ENCODE results near the gene OR1C1. TPM values are rescaled to one million over a fixed set of nuclear protein-coding genes. Genes with fewer than 3 reads are reported as not detected.
"Not testable (repeated sequence)": the region's sequence is repeated elsewhere in the genome, so short reads cannot be mapped to it uniquely, and the experiment has no call there.

The OR1C1 gene
- total and polyA plus RNA-seq, 9 donors: not detected

- intact Hi-C loops (cut with DNase I): no loop called here
- no peaks in the 10 kb centered on the region for H3K27me3 ChIP-seq
- no peaks in the 10 kb centered on the region for H3K9me3 ChIP-seq
- 86 to 93% (median 87%) methylated on average over 2 of the region's 2 CpGs for WGBS, 3 donors
- no peak within 1 kb of the TSS for H3K4me3 ChIP-seq
- no peak for TF ChIP-seq EP300 (IDR thresholded peaks at IDR 0.05)
- no peaks in the 10 kb centered on the region for H3K4me1 ChIP-seq (ENCODE audit: insufficient read depth)
- DNase-seq: no peak
- H3K36me3 ChIP-seq: no peaks in the 10 kb centered on the region
- H3K27ac ChIP-seq: no peak within 1 kb of the TSS
These were observed 12.3 kb downstream of the OR1C1 start, which contains the start of gene OR14A2 for GRCh38 chr1:247748041-247748440. OR14A2 (minus strand) TSS chr1:247748141.

GRCh38 chr1:247747616-247748015, 12.7 kb downstream of the OR1C1 start:
- no peaks in the 10 kb centered on the region for H3K36me3 ChIP-seq
- DNase-seq: no peak
- H3K4me3 ChIP-seq: no peak overlapping the region
- no peaks in the 10 kb centered on the region for H3K27me3 ChIP-seq
- intact Hi-C loops (cut with DNase I): no loop called here
- H3K9me3 ChIP-seq: no peaks in the 10 kb centered on the region
- WGBS, 3 donors: 84 to 90% (median 86%) methylated on average over 7 of the region's 7 CpGs
- no peaks in the 10 kb centered on the region for H3K4me1 ChIP-seq (ENCODE audit: insufficient read depth)
- TF ChIP-seq POLR2A (IDR thresholded peaks at IDR 0.05): no peak
- TF ChIP-seq, protein P1, sequence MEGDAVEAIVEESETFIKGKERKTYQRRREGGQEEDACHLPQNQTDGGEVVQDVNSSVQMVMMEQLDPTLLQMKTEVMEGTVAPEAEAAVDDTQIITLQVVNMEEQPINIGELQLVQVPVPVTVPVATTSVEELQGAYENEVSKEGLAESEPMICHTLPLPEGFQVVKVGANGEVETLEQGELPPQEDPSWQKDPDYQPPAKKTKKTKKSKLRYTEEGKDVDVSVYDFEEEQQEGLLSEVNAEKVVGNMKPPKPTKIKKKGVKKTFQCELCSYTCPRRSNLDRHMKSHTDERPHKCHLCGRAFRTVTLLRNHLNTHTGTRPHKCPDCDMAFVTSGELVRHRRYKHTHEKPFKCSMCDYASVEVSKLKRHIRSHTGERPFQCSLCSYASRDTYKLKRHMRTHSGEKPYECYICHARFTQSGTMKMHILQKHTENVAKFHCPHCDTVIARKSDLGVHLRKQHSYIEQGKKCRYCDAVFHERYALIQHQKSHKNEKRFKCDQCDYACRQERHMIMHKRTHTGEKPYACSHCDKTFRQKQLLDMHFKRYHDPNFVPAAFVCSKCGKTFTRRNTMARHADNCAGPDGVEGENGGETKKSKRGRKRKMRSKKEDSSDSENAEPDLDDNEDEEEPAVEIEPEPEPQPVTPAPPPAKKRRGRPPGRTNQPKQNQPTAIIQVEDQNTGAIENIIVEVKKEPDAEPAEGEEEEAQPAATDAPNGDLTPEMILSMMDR (IDR thresholded peaks at IDR 0.05): no peak
- TF ChIP-seq EP300 (IDR thresholded peaks at IDR 0.05): no peak
- H3K27ac ChIP-seq: no peak overlapping the region

GRCh38 chr1:247746391-247746935, 13.9 kb downstream of the OR1C1 start:
- TF ChIP-seq, protein P1 (IDR thresholded peaks at IDR 0.05): no peak
- no peak for TF ChIP-seq EP300 (IDR thresholded peaks at IDR 0.05)
- no peak for TF ChIP-seq POLR2A (IDR thresholded peaks at IDR 0.05)
- intact Hi-C loops (cut with DNase I): no loop called here
- no peak for DNase-seq
- Histone ChIP-seq H3K27ac (no peak overlapping the region), H3K36me3 (no peaks in the 10 kb centered on the region), H3K4me3 (no peak overlapping the region), H3K27me3 (no peaks in the 10 kb centered on the region), H3K4me1 (ENCODE audit: insufficient read depth) (no peaks in the 10 kb centered on the region), H3K9me3 (no peaks in the 10 kb centered on the region)
- WGBS, 3 donors: 70 to 76% (median 72%) methylated on average over 3 of the region's 3 CpGs

- H3K36me3 ChIP-seq; H3K27ac ChIP-seq; H3K9me3 ChIP-seq; intact Hi-C loops (cut with DNase I); H3K4me1 ChIP-seq (ENCODE audit: insufficient read depth); H3K27me3 ChIP-seq; DNase-seq; H3K4me3 ChIP-seq: not testable (repeated sequence)
- 38 to 72% (median 47%) methylated on average over 3 of the region's 3 CpGs for WGBS, 3 donors
These were observed 18.1 kb downstream of the OR1C1 start for GRCh38 chr1:247742215-247742760.

DNA sequence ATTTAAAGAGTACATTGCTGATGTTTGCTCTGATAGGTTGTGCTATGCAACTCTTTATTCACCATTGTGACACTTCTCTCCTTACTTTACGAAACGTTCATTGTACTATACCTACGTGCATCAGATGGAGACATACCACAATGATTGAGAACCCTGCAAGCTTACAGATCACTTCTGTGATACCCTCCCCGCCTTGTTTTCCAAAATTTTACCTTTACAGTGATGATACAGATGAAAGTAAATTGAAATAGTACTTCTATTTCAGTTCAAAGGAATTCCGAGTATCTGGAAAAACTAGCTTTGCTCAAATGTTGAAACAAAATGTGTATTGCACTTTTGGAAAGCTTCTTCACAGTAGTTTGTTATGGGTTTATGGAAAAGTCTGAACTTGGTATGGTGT, 18.6 kb downstream of the OR1C1 start:
- 73 to 79% (median 76%) methylated on average over 5 of the region's 5 CpGs for WGBS, 3 donors
- TF ChIP-seq, protein P1 (IDR thresholded peaks at IDR 0.05): no peak
- no peak for TF ChIP-seq EP300 (IDR thresholded peaks at IDR 0.05)
- TF ChIP-seq POLR2A (IDR thresholded peaks at IDR 0.05): no peak
- H3K36me3 ChIP-seq: no peaks in the 10 kb centered on the region
- H3K27me3 ChIP-seq: no peaks in the 10 kb centered on the region
- H3K27ac ChIP-seq: no peak overlapping the region
- H3K9me3 ChIP-seq: no peaks in the 10 kb centered on the region
- H3K4me3 ChIP-seq: no peak overlapping the region
- no peak for DNase-seq
- intact Hi-C loops (cut with DNase I): no loop called here
- H3K4me1 ChIP-seq (ENCODE audit: insufficient read depth): no peaks in the 10 kb centered on the region
